Lower leg skin (tissue), 3 donors: Measurements from ENCODE around the gene FDXACB1.

ENCODE experiments used
- CTCF ChIP-seq, 3 donors: fragments of 450-650 bp; IDR thresholded peaks; one replicate each; pipeline ENCODE4 v1.5.1; 2016; ENCODE audit warnings: antibody characterized with exemption in 3 of 3, mild to moderate bottlenecking in 3 of 3, moderate library complexity in 2 of 3
- POLR2A ChIP-seq, 2 donors: fragments of 450-650 bp; IDR thresholded peaks; one replicate each; pipeline ENCODE4 v1.6.1; 2016 to 2017; ENCODE audit warnings: antibody characterized with exemption in 2 of 2, mild to moderate bottlenecking in 1 of 2, moderate library complexity in 1 of 2

DNA sequence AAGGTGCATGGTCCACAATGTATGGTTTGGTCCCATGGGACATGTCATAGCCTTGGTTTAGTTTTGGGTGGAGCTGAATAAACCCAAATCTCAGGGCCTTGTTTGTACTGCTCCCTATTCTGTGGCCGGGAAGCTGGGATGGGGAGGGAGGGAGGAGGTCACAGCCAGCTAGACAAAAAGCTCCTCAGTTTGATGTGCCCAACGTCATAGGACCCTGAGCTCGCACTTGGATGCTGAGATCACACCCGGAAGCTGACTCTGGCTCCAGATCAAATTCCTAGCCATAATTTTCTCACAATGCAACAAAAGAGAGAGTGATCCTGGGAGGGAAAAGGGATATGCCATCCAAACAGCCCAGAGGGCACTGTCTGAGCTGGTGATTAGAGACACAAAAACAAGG is 35.0 kb upstream of the FDXACB1 start:
- no peak for TF ChIP-seq POLR2A (IDR thresholded peaks at IDR 0.05)
- TF ChIP-seq CTCF (IDR thresholded peaks at IDR 0.05) = no peak
